HEK293 (cell line): ENCODE data around the gene LYPD4.

Experiments
- CTCF ChIP-seq: fragments of 450-650 bp; formaldehyde crosslinking; IDR thresholded peaks from 2 replicates; pipeline ENCODE4 v1.5.1; 2016; ENCODE audit warnings: missing biosample characterization, missing genetic modification characterization
- REST ChIP-seq: fragments of 450-650 bp; formaldehyde crosslinking; IDR thresholded peaks from 2 replicates; pipeline ENCODE4 v1.5.1; 2016; ENCODE audit warnings: missing biosample characterization, missing genetic modification characterization
- ZBTB1 ChIP-seq: fragments of 450-650 bp; formaldehyde crosslinking; IDR thresholded peaks from 2 replicates; pipeline ENCODE4 v1.5.1; 2016; ENCODE audit warnings: missing biosample characterization, missing genetic modification characterization
- ZBTB10 ChIP-seq: fragments of 450-650 bp; formaldehyde crosslinking; IDR thresholded peaks from 2 replicates; pipeline ENCODE4 v1.5.1; 2016; ENCODE audit warnings: missing biosample characterization, missing genetic modification characterization
- ZBTB8A ChIP-seq: fragments of 450-650 bp; formaldehyde crosslinking; IDR thresholded peaks from 2 replicates; pipeline ENCODE4 v1.5.1; 2016; ENCODE audit warnings: missing biosample characterization, missing genetic modification characterization
- ZNF132 ChIP-seq: fragments of 450-650 bp; formaldehyde crosslinking; IDR thresholded peaks from 2 replicates; pipeline ENCODE4 v1.5.1; 2017; ENCODE audit warnings: missing biosample characterization, missing genetic modification characterization, borderline replicate concordance
- ZNF184 ChIP-seq: fragments of 450-650 bp; IDR thresholded peaks from 2 replicates; pipeline ENCODE4 v1.5.1; 2018; ENCODE audit warnings: missing biosample characterization, mild to moderate bottlenecking, missing genetic modification characterization
- ZNF274 ChIP-seq, 2 experiments: fragments of 200-500 bp in 1 of 2; fragments of 450-650 bp in 1 of 2; sonication (Bioruptor generic) in 1 of 2; formaldehyde crosslinking in 1 of 2; IDR thresholded peaks; 2 replicates each; pipeline versions ENCODE4 v1.5.1 to v1.6.1; 2014 to 2016; ENCODE audit warnings: borderline replicate concordance in 1 of 2, inconsistent platforms in 1 of 2, low read length in 1 of 2, missing biosample characterization in 1 of 2, missing genetic modification characterization in 1 of 2
- TF ChIP-seq, protein P1 (sequence below): fragments of 450-650 bp; formaldehyde crosslinking; IDR thresholded peaks from 2 replicates; pipeline ENCODE4 v1.5.1; 2016; ENCODE audit warnings: missing biosample characterization, missing genetic modification characterization, low read depth
- TF ChIP-seq, protein P2 (sequence below): fragments of 450-650 bp; formaldehyde crosslinking; optimal IDR thresholded peaks from 2 replicates; pipeline ENCODE3; 2016; ENCODE audit warnings: missing biosample characterization, mild to moderate bottlenecking, missing genetic modification characterization
- TF ChIP-seq, protein P3 (sequence below): IDR thresholded peaks from 2 replicates; pipeline ENCODE4 v1.6.1; 2011; ENCODE audit warnings: mild to moderate bottlenecking, low read depth, low read length, borderline replicate concordance
- TF ChIP-seq, protein P4 (sequence below): fragments of 450-650 bp; formaldehyde crosslinking; IDR thresholded peaks from 2 replicates; pipeline ENCODE4 v1.5.1; 2017; ENCODE audit warnings: missing biosample characterization, mild to moderate bottlenecking, missing genetic modification characterization, moderate library complexity

GRCh38 chr19:41872775-41873647 is 28.5 kb upstream of the LYPD4 start:
- TF ChIP-seq ZBTB1 (tag by site-specific recombination) (no peak), CTCF (tag by site-specific recombination) (peak; percentile 90), ZNF274 (IDR thresholded peaks at IDR 0.05; ENCODE audit: low read length) (no peak), ZNF274 (tag by site-specific recombination; IDR thresholded peaks at IDR 0.05; ENCODE audit: borderline replicate concordance) (no peak), REST (tag by site-specific recombination) (no peak), ZNF132 (no peak), ZBTB10 (tag by site-specific recombination) (no peak; the same call in 1 of the 2 replicates), ZNF184 (tag by site-specific recombination) (no peak), ZBTB8A (tag by site-specific recombination) (peak; percentile 85)
- TF ChIP-seq, protein P1, sequence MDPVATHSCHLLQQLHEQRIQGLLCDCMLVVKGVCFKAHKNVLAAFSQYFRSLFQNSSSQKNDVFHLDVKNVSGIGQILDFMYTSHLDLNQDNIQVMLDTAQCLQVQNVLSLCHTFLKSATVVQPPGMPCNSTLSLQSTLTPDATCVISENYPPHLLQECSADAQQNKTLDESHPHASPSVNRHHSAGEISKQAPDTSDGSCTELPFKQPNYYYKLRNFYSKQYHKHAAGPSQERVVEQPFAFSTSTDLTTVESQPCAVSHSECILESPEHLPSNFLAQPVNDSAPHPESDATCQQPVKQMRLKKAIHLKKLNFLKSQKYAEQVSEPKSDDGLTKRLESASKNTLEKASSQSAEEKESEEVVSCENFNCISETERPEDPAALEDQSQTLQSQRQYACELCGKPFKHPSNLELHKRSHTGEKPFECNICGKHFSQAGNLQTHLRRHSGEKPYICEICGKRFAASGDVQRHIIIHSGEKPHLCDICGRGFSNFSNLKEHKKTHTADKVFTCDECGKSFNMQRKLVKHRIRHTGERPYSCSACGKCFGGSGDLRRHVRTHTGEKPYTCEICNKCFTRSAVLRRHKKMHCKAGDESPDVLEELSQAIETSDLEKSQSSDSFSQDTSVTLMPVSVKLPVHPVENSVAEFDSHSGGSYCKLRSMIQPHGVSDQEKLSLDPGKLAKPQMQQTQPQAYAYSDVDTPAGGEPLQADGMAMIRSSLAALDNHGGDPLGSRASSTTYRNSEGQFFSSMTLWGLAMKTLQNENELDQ (tag by site-specific recombination) = no peak
- TF ChIP-seq, protein P2, sequence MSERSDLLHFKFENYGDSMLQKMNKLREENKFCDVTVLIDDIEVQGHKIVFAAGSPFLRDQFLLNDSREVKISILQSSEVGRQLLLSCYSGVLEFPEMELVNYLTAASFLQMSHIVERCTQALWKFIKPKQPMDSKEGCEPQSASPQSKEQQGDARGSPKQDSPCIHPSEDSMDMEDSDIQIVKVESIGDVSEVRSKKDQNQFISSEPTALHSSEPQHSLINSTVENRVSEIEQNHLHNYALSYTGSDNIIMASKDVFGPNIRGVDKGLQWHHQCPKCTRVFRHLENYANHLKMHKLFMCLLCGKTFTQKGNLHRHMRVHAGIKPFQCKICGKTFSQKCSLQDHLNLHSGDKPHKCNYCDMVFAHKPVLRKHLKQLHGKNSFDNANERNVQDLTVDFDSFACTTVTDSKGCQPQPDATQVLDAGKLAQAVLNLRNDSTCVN (tag by site-specific recombination) = no peak
- TF ChIP-seq, protein P3, sequence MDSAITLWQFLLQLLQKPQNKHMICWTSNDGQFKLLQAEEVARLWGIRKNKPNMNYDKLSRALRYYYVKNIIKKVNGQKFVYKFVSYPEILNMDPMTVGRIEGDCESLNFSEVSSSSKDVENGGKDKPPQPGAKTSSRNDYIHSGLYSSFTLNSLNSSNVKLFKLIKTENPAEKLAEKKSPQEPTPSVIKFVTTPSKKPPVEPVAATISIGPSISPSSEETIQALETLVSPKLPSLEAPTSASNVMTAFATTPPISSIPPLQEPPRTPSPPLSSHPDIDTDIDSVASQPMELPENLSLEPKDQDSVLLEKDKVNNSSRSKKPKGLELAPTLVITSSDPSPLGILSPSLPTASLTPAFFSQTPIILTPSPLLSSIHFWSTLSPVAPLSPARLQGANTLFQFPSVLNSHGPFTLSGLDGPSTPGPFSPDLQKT = no peak
- TF ChIP-seq, protein P4, sequence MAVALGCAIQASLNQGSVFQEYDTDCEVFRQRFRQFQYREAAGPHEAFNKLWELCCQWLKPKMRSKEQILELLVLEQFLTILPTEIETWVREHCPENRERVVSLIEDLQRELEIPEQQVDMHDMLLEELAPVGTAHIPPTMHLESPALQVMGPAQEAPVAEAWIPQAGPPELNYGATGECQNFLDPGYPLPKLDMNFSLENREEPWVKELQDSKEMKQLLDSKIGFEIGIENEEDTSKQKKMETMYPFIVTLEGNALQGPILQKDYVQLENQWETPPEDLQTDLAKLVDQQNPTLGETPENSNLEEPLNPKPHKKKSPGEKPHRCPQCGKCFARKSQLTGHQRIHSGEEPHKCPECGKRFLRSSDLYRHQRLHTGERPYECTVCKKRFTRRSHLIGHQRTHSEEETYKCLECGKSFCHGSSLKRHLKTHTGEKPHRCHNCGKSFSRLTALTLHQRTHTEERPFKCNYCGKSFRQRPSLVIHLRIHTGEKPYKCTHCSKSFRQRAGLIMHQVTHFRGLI = no peak
